Vagina (tissue), 2 donors: ENCODE results near the gene KRTAP10-1.

Source experiments
- CTCF ChIP-seq, 3 experiments: fragments of 450-650 bp in 2 of 3; fragments of 200-600 bp in 1 of 3; sonication (generic) in 1 of 3; IDR thresholded peaks; one replicate each; pipeline ENCODE4 v1.5.1; 2017 to 2019; ENCODE audit warnings: antibody characterized with exemption in 3 of 3, mild to moderate bottlenecking in 2 of 3, moderate library complexity in 2 of 3
- POLR2A ChIP-seq, 2 donors: fragments of 450-650 bp; IDR thresholded peaks; one replicate each; pipeline ENCODE4 v1.6.1; 2017; ENCODE audit warnings: antibody characterized with exemption in 2 of 2, mild to moderate bottlenecking in 2 of 2, moderate library complexity in 2 of 2
- POLR2AphosphoS5 ChIP-seq, 2 donors: sonication (generic); formaldehyde crosslinking; IDR thresholded peaks; one replicate each; pipeline ENCODE4 v1.9.0; 2017; ENCODE audit warnings: antibody characterized with exemption in 2 of 2, mild to moderate bottlenecking in 2 of 2, low read depth in 1 of 2; ENCODE audit not compliant: insufficient read depth in 1 of 2

- TF ChIP-seq CTCF (IDR thresholded peaks at IDR 0.05) (no peak), POLR2A (IDR thresholded peaks at IDR 0.05) (no peak), POLR2AphosphoS5 (IDR thresholded peaks at IDR 0.05; ENCODE audit: insufficient read depth in 1 of 2, low read depth in 1 of 2) (no peak)
Measured at GRCh38 chr21:44550807-44551206, 10.8 kb upstream of the KRTAP10-1 start.
